ENCODE data around the gene NCOA3.

NCOA3 gene

GRCh38 chr20:47464380-47465101 lies 37.1 kb upstream of the NCOA3 start:
- DNase-seq = no peak
- TF ChIP-seq GATA1 (IDR thresholded peaks at IDR 0.05; ENCODE audit: low read depth, low read length) (no peak), POLR2A (IDR thresholded peaks at IDR 0.05; ENCODE audit: low read length) (no peak)

GRCh38 chr20:47465335-47466090 lies 36.2 kb upstream of the NCOA3 start:
- no peak for DNase-seq
- TF ChIP-seq POLR2A (IDR thresholded peaks at IDR 0.05; ENCODE audit: low read length) = no peak
- TF ChIP-seq GATA1 (IDR thresholded peaks at IDR 0.05; ENCODE audit: low read depth, low read length) = no peak

- TF ChIP-seq POLR2A (IDR thresholded peaks at IDR 0.05; ENCODE audit: low read length) (no peak), GATA1 (IDR thresholded peaks at IDR 0.05; ENCODE audit: low read depth, low read length) (no peak)
- DNase-seq = no peak
Measured at GRCh38 chr20:47466213-47466612, 35.5 kb upstream of the NCOA3 start.

- TF ChIP-seq POLR2A (IDR thresholded peaks at IDR 0.05; ENCODE audit: low read length) = no peak
- TF ChIP-seq GATA1 (IDR thresholded peaks at IDR 0.05; ENCODE audit: low read depth, low read length) = no peak
- DNase-seq = no peak
Measured at GRCh38 chr20:47466704-47467459, 34.8 kb upstream of the NCOA3 start.

GRCh38 chr20:47468290-47469050 lies 33.2 kb upstream of the NCOA3 start:
- peak; percentile 16 to 36 for DNase-seq
- TF ChIP-seq GATA1 (IDR thresholded peaks at IDR 0.05; ENCODE audit: low read depth, low read length) = no peak
- TF ChIP-seq POLR2A (IDR thresholded peaks at IDR 0.05; ENCODE audit: low read length) = no peak

- TF ChIP-seq GATA1 (IDR thresholded peaks at IDR 0.05; ENCODE audit: low read depth, low read length) (no peak), POLR2A (IDR thresholded peaks at IDR 0.05; ENCODE audit: low read length) (no peak)
- no peak for DNase-seq
Measured at GRCh38 chr20:47475419-47476044, 26.2 kb upstream of the NCOA3 start.

- DNase-seq = no peak
- no peak for TF ChIP-seq POLR2A (IDR thresholded peaks at IDR 0.05; ENCODE audit: low read length)
- TF ChIP-seq GATA1 (IDR thresholded peaks at IDR 0.05; ENCODE audit: low read depth, low read length) = no peak
Measured at GRCh38 chr20:47476452-47476851, 25.2 kb upstream of the NCOA3 start.

- TF ChIP-seq POLR2A (IDR thresholded peaks at IDR 0.05; ENCODE audit: low read length) (no peak), GATA1 (IDR thresholded peaks at IDR 0.05; ENCODE audit: low read depth, low read length) (no peak)
- no peak for DNase-seq
Measured at GRCh38 chr20:47479093-47479492, 22.6 kb upstream of the NCOA3 start.

- no peak for DNase-seq
- TF ChIP-seq GATA1 (IDR thresholded peaks at IDR 0.05; ENCODE audit: low read depth, low read length) (no peak), POLR2A (IDR thresholded peaks at IDR 0.05; ENCODE audit: low read length) (no peak)
Measured at GRCh38 chr20:47479506-47479905, 22.2 kb upstream of the NCOA3 start.

- DNase-seq = no peak
- no peak for TF ChIP-seq POLR2A (IDR thresholded peaks at IDR 0.05; ENCODE audit: low read length)
- TF ChIP-seq GATA1 (IDR thresholded peaks at IDR 0.05; ENCODE audit: low read depth, low read length) = no peak
Measured at GRCh38 chr20:47480239-47480638, 21.4 kb upstream of the NCOA3 start.

- TF ChIP-seq GATA1 (IDR thresholded peaks at IDR 0.05; ENCODE audit: low read depth, low read length) (no peak), POLR2A (IDR thresholded peaks at IDR 0.05; ENCODE audit: low read length) (no peak)
- no peak for DNase-seq
Measured at GRCh38 chr20:47480705-47481104, 21.0 kb upstream of the NCOA3 start.

- no peak for TF ChIP-seq POLR2A (IDR thresholded peaks at IDR 0.05; ENCODE audit: low read length)
- no peak for TF ChIP-seq GATA1 (IDR thresholded peaks at IDR 0.05; ENCODE audit: low read depth, low read length)
- no peak for DNase-seq
Measured at GRCh38 chr20:47481330-47482216, 20.1 kb upstream of the NCOA3 start.
